Common myeloid progenitor, CD34-positive (primary cell): ENCODE measurements around the gene EPS15. TPM values are rescaled to one million over a fixed set of nuclear protein-coding genes. Genes with fewer than 3 reads are reported as not detected.
A peak's percentile ranks its signal among the peaks of the same experiment; 100 is the strongest.

Experiments used
- CTCF ChIA-PET: fragments of 350-600 bp; sonication (Branson Sonifier 250); formaldehyde crosslinking; loops from one replicate; lab custom pipeline; 2021; ENCODE audit warnings: antibody characterized with exemption; lab: Charles Lee
- POLR2A ChIA-PET: fragments of 350-600 bp; sonication (Branson Sonifier 250); formaldehyde crosslinking; loops from one replicate; lab custom pipeline; 2021; ENCODE audit warnings: antibody characterized with exemption; lab: Charles Lee
- DNase-seq, 3 donors: peaks; one replicate each; pipeline versions ENCODE4 v3.0.0 to v3.0.0-alpha.2; 2013
- H3K27ac ChIP-seq, 2 experiments: 1 replicate in 1 of 2; 2 replicates in 1 of 2; pipeline ENCODE4 v1.7.0; 2013; ENCODE audit warnings: inconsistent platforms in 2 of 2, low read length in 2 of 2, mild to moderate bottlenecking in 2 of 2, low read depth in 1 of 2, moderate library complexity in 1 of 2; ENCODE audit not compliant: severe bottlenecking in 2 of 2, insufficient read depth in 1 of 2, poor library complexity in 1 of 2
- H3K27me3 ChIP-seq, 5 experiments: replicated peaks in 2 of 5; 1 replicate in 3 of 5; 2 replicates in 2 of 5; pipeline versions ENCODE4 v1.6.1 to v1.7.0; 2013; ENCODE audit warnings: low read length in 4 of 5, mild to moderate bottlenecking in 2 of 5, moderate library complexity in 2 of 5, inconsistent platforms in 1 of 5; ENCODE audit not compliant: insufficient read depth in 5 of 5, control insufficient read depth in 4 of 5
- H3K36me3 ChIP-seq, 4 experiments: 1 replicate in 2 of 4; 2 replicates in 2 of 4; pipeline versions ENCODE4 v1.6.1 to v1.7.0; 2013; ENCODE audit warnings: low read length in 3 of 4, control low read depth in 1 of 4, mild to moderate bottlenecking in 1 of 4; ENCODE audit not compliant: control insufficient read depth in 4 of 4, insufficient read depth in 4 of 4
- H3K4me1 ChIP-seq, 4 experiments: 1 replicate in 3 of 4; 2 replicates in 1 of 4; pipeline versions ENCODE4 v1.6.1 to v1.7.1; 2013; ENCODE audit warnings: low read length in 3 of 4, mild to moderate bottlenecking in 3 of 4, control low read depth in 1 of 4, inconsistent platforms in 1 of 4, moderate library complexity in 1 of 4; ENCODE audit not compliant: control insufficient read depth in 4 of 4, insufficient read depth in 4 of 4; ENCODE audit errors: control extremely low read depth in 1 of 4
- H3K4me3 ChIP-seq, 7 experiments: 1 replicate in 4 of 7; 2 replicates in 3 of 7; pipeline versions ENCODE4 v1.5.1 to v1.7.0; 2013; ENCODE audit warnings: mild to moderate bottlenecking in 7 of 7, low read length in 6 of 7, moderate library complexity in 6 of 7, inconsistent platforms in 2 of 7, low read depth in 2 of 7, control low read depth in 1 of 7; ENCODE audit not compliant: insufficient read depth in 4 of 7, control insufficient read depth in 1 of 7; ENCODE audit errors: extremely low read depth in 1 of 7
- H3K9me3 ChIP-seq, 5 experiments: 1 replicate in 4 of 5; 2 replicates in 1 of 5; pipeline versions ENCODE4 v1.6.1 to v1.7.1; 2013; ENCODE audit warnings: low read length in 4 of 5, mild to moderate bottlenecking in 2 of 5, inconsistent platforms in 1 of 5, low read depth in 1 of 5, moderate library complexity in 1 of 5; ENCODE audit not compliant: control insufficient read depth in 4 of 5, insufficient read depth in 2 of 5; ENCODE audit errors: control extremely low read depth in 1 of 5
- WGBS: methylation state at CpG from one replicate; pipeline ENCODE4 v1.1.5; 2013; ENCODE audit not compliant: insufficient coverage; 5-methylcytosine and 5-hydroxymethylcytosine counted together
- polyA plus RNA-seq: library from polyadenylated mRNA; unstranded; fragments of 120-200 nt; gene quantifications from one replicate; pipeline ENCODE4 v1.2.1, GENCODE V29; 2013

The EPS15 gene
- 51.7 TPM for polyA plus RNA-seq

GRCh38 chr1:51519048-51519864 lies at the start of gene EPS15:
Gene EPS15 (minus strand): TSS chr1:51519266. CDS start chr1:51519231, 35 bp downstream.
- Histone ChIP-seq H3K27me3 (no peaks in the 10 kb centered on the region), H3K27ac (peak within 1 kb of the TSS; percentile 72 to 89), H3K4me3 (peak within 1 kb of the TSS; percentile 84 to 98 (median 91)), H3K36me3 (no peaks in the 10 kb centered on the region), H3K4me1 (peaks cover 26 to 51% (median 38%) of the 10 kb centered on the region in 4 experiments), H3K9me3 (no peaks in the 10 kb centered on the region)
- DNase-seq, result peak; percentile 82 to 92 (median 91)
- POLR2A ChIA-PET, result interaction anchor here (1.4 kb wide), 1 partner anchor 14 kb away, joined by 5 read pairs; no protein-coding TSS in a partner anchor
- CTCF ChIA-PET, result interaction anchor here (0.6 to 2.9 kb wide), 3 partner anchors 13 to 148 kb away, joined by 3 to 19 read pairs (median 3); no protein-coding TSS in a partner anchor
- 5% methylated on average over 14 of the region's 56 CpGs for WGBS

GRCh38 chr1:51568231-51568935 lies 49.3 kb upstream of the EPS15 start:
- POLR2A ChIA-PET, result no interaction called here
- Histone ChIP-seq H3K9me3 (no peaks in the 10 kb centered on the region), H3K4me1 (peaks cover 17 to 40% (median 37%) of the 10 kb centered on the region in 4 experiments), H3K4me3 (no peak overlapping the region), H3K27ac (peak overlapping the region in 1 of 2 experiments; percentile 69), H3K27me3 (no peaks in the 10 kb centered on the region), H3K36me3 (no peaks in the 10 kb centered on the region)
- 98% methylated on average over 6 of the region's 7 CpGs for WGBS
- CTCF ChIA-PET, result interaction anchor here (0.7 to 2.3 kb wide), 3 partner anchors 199 to 207 kb away, joined by 3 to 8 read pairs (median 5); no protein-coding TSS in a partner anchor
- no peak for DNase-seq

- Histone ChIP-seq H3K27ac (no peak overlapping the region), H3K4me3 (no peak overlapping the region), H3K36me3 (no peaks in the 10 kb centered on the region), H3K9me3 (no peaks in the 10 kb centered on the region), H3K4me1 (peaks cover 17 to 40% (median 37%) of the 10 kb centered on the region in 4 experiments), H3K27me3 (no peaks in the 10 kb centered on the region)
- no peak for DNase-seq
- CTCF ChIA-PET, result no interaction called here
- POLR2A ChIA-PET, result no interaction called here
These were observed 48.6 kb upstream of the EPS15 start for GRCh38 chr1:51567653-51568052.

GRCh38 chr1:51566260-51566659 lies 47.2 kb upstream of the EPS15 start:
- 71% methylated on average over 2 of the region's 3 CpGs for WGBS
- Histone ChIP-seq H3K27ac (no peak overlapping the region), H3K4me1 (peaks cover 17 to 34% (median 33%) of the 10 kb centered on the region in 4 experiments), H3K9me3 (no peaks in the 10 kb centered on the region), H3K36me3 (no peaks in the 10 kb centered on the region), H3K4me3 (no peak overlapping the region), H3K27me3 (no peaks in the 10 kb centered on the region)
- ChIA-PET POLR2A (no interaction called here), CTCF (interaction anchor here (1.4 to 1.8 kb wide), 2 partner anchors 62 to 203 kb away, joined by 3 to 4 read pairs; no protein-coding TSS in a partner anchor)
- DNase-seq, result no peak

GRCh38 chr1:51565009-51565408 lies 45.9 kb upstream of the EPS15 start:
- ChIA-PET POLR2A (no interaction called here), CTCF (no interaction called here)
- Histone ChIP-seq H3K36me3 (no peaks in the 10 kb centered on the region), H3K4me3 (no peak overlapping the region), H3K4me1 (peaks cover 12 to 22% (median 21%) of the 10 kb centered on the region in 4 experiments), H3K9me3 (no peaks in the 10 kb centered on the region), H3K27me3 (no peaks in the 10 kb centered on the region), H3K27ac (no peak overlapping the region)
- 100% methylated on average over 2 of the region's 2 CpGs for WGBS
- no peak for DNase-seq

- no peaks in the 10 kb centered on the region for H3K27me3 ChIP-seq
- ChIA-PET CTCF (no interaction called here), POLR2A (no interaction called here)
- peaks cover 3 to 16% (median 12%) of the 10 kb centered on the region in 4 experiments for H3K4me1 ChIP-seq
- H3K36me3 ChIP-seq, result no peaks in the 10 kb centered on the region
- H3K4me3 ChIP-seq, result no peak overlapping the region
- H3K9me3 ChIP-seq, result no peaks in the 10 kb centered on the region
- DNase-seq, result peak; percentile 16 to 53 (median 42)
- no peak overlapping the region for H3K27ac ChIP-seq
These were observed 45.1 kb upstream of the EPS15 start for GRCh38 chr1:51564124-51564523.

- H3K36me3 ChIP-seq, result no peaks in the 10 kb centered on the region
- peaks cover 0 to 4% (median 0%) of the 10 kb centered on the region in 4 experiments for H3K4me1 ChIP-seq
- H3K27me3 ChIP-seq, result no peaks in the 10 kb centered on the region
- DNase-seq, result no peak
- ChIA-PET POLR2A (no interaction called here), CTCF (no interaction called here)
- H3K27ac ChIP-seq, result no peak overlapping the region
- no peak overlapping the region for H3K4me3 ChIP-seq
- no peaks in the 10 kb centered on the region for H3K9me3 ChIP-seq
- no CpG with 5 or more reads among the region's 1 CpG for WGBS
These were observed 42.6 kb upstream of the EPS15 start for GRCh38 chr1:51561702-51562101.
